ENCODE results near the gene DUOX1. TPM values are rescaled to one million over a fixed set of nuclear protein-coding genes. Genes with fewer than 3 reads are reported as not detected.

The DUOX1 gene
- total RNA-seq, 2 experiments from 2014 or later: not detected

DNA sequence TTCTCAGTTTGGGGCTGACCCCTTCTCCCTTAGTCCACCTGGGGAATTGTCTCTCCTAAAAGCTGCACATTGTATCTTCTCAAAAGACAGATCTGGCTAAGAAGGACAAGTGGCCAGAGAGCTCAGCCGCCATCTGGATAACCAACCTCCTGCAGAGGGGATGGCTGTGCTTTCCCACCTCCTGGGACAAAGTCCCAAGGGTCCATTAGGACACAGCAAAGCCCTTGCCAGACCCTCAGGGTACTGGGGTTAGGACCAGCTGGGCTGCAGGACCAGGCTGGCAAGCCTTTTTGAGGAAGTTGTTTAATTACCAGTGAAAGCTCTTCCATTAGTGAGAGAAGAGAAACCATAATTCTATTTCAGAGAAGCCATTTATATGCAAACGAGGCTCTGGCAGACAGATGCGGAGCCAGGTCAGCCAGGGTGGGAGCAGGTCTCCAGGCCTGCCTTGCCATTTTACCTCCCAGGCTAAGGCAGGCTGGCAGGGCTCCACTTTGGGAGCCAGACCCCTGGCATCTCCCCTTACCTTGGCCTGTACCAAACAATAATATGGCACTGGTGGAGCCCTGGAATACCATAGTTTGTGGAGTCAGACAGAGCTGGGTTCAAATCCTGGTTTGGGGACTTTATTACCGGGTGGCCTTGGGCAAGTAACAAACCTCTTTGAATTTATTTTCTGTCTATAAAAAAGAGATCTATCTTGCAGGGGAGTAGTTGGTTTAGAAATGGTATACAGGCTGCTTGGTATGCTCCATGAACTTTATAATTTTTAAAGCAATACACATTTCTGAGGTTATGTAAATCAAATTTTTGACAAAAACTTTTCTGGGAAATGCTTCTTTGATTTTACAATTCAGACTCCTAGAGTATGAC lies 40.0 kb downstream of the DUOX1 start:
- POLR2A ChIA-PET: interaction anchor here (0.6 to 3.7 kb wide), 3 partner anchors 11 to 24 kb away, joined by 3 to 33 read pairs (median 3); partner anchors contain the start of gene SHF
- no peaks in the 10 kb centered on the region for H3K27me3 Mint-ChIP-seq

DNA sequence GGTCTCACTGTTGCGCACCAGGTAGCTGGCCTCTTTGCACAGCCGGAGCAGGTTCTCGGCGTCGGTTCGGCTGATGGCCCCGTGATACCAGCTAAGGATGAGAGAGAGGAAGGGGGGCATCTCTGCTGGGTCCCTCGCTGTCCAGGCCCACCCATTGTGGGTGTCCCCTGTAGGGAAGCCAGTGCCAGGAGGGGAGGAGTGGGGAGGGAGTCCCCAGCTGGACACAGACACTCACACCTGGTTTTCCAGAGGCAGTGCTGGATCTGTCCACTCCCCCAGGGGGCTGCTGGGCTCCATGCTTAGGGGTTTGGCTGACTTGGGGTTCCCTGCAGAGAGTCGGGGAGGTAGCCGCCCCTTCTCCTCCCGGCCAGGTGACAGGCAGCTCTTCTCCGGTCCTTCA lies 42.1 kb downstream of the DUOX1 start:
- H3K36me3 Mint-ChIP-seq (ENCODE audit: low read depth): peaks cover 4% of the 10 kb centered on the region
- TF ChIP-seq, protein P1, sequence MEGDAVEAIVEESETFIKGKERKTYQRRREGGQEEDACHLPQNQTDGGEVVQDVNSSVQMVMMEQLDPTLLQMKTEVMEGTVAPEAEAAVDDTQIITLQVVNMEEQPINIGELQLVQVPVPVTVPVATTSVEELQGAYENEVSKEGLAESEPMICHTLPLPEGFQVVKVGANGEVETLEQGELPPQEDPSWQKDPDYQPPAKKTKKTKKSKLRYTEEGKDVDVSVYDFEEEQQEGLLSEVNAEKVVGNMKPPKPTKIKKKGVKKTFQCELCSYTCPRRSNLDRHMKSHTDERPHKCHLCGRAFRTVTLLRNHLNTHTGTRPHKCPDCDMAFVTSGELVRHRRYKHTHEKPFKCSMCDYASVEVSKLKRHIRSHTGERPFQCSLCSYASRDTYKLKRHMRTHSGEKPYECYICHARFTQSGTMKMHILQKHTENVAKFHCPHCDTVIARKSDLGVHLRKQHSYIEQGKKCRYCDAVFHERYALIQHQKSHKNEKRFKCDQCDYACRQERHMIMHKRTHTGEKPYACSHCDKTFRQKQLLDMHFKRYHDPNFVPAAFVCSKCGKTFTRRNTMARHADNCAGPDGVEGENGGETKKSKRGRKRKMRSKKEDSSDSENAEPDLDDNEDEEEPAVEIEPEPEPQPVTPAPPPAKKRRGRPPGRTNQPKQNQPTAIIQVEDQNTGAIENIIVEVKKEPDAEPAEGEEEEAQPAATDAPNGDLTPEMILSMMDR (IDR thresholded peaks at IDR 0.05): no peak
- peaks cover 1% of the 10 kb centered on the region for H3K4me1 Mint-ChIP-seq (ENCODE audit: low read depth)
- no peak overlapping the region for H3K27ac Mint-ChIP-seq
- H3K4me3 Mint-ChIP-seq: no peak overlapping the region
- POLR2A ChIA-PET: interaction anchor here (1.3 kb wide), 2 partner anchors 8 to 29 kb away, joined by 3 to 4 read pairs; no protein-coding TSS in a partner anchor
- H3K27me3 Mint-ChIP-seq: no peaks in the 10 kb centered on the region
- intact Hi-C loops (cut with micrococcal nuclease): no loop called here
- CTCF ChIA-PET: interaction anchor here (1.0 to 1.6 kb wide), 6 partner anchors 9 to 54 kb away, joined by 3 to 6 read pairs (median 4); no protein-coding TSS in a partner anchor
- DNase-seq: no peak
- H3K9me3 Mint-ChIP-seq: no peaks in the 10 kb centered on the region
- ATAC-seq: no peak

More for the DNA sequence above, 40.0 kb downstream of the DUOX1 start:
- Mint-ChIP-seq H3K9me3 (no peaks in the 10 kb centered on the region), H3K36me3 (ENCODE audit: low read depth) (peaks cover 4% of the 10 kb centered on the region), H3K4me3 (no peak overlapping the region), H3K27ac (no peak overlapping the region), H3K4me1 (ENCODE audit: low read depth) (peaks cover 14% of the 10 kb centered on the region)
- ATAC-seq (no peak), DNase-seq (no peak)
- TF ChIP-seq, protein P1 (IDR thresholded peaks at IDR 0.05): no peak
- intact Hi-C loops (cut with micrococcal nuclease): no loop called here
- CTCF ChIA-PET: interaction anchor here (1.1 to 8.4 kb wide), 3 partner anchors 11 to 52 kb away, joined by 4 to 131 read pairs (median 6); no protein-coding TSS in a partner anchor

DNA sequence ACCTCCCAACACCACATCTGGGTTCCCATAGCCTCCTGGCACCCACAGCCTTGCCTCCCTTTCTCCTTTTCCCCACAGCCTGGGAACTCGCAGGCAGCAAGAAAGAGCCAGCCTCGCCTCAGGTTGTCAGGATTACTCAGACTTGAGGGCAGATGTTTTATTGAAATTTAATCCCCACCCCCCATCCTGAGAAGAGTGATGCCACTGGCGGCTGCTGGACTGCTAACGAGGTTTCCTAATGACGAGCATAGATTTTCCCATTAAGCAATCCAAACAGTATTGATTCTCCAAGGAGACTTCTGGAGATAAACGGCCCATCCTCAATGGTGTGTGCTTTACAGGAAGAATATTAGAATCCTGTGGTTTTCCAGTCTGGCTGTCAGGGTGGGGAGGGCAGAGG lies 44.3 kb downstream of the DUOX1 start:
- DNase-seq (no peak), ATAC-seq (no peak)
- Mint-ChIP-seq H3K27ac (no peak overlapping the region), H3K36me3 (ENCODE audit: low read depth) (peaks cover 4% of the 10 kb centered on the region), H3K27me3 (no peaks in the 10 kb centered on the region), H3K4me3 (no peak overlapping the region), H3K4me1 (ENCODE audit: low read depth) (no peaks in the 10 kb centered on the region), H3K9me3 (no peaks in the 10 kb centered on the region)
- TF ChIP-seq, protein P1 (IDR thresholded peaks at IDR 0.05): no peak
- ChIA-PET POLR2A (interaction anchor here (1.0 kb wide), 1 partner anchor 13 kb away, joined by 3 read pairs; no protein-coding TSS in a partner anchor), CTCF (interaction anchor here (13.1 kb wide), 1 partner anchor 8 kb away, joined by 131 read pairs; no protein-coding TSS in a partner anchor)
- intact Hi-C loops (cut with micrococcal nuclease): no loop called here

- POLR2A ChIA-PET: no interaction called here
- H3K27ac Mint-ChIP-seq: no peak overlapping the region
- peaks cover 4% of the 10 kb centered on the region for H3K36me3 Mint-ChIP-seq (ENCODE audit: low read depth)
- CTCF ChIA-PET: interaction anchor here (13.1 kb wide), 1 partner anchor 8 kb away, joined by 131 read pairs; no protein-coding TSS in a partner anchor
- intact Hi-C loops (cut with micrococcal nuclease): no loop called here
- no peaks in the 10 kb centered on the region for H3K9me3 Mint-ChIP-seq
- H3K4me3 Mint-ChIP-seq: no peak overlapping the region
- no peaks in the 10 kb centered on the region for H3K4me1 Mint-ChIP-seq (ENCODE audit: low read depth)
- no peak for ATAC-seq
- H3K27me3 Mint-ChIP-seq: no peaks in the 10 kb centered on the region
- TF ChIP-seq, protein P1 (IDR thresholded peaks at IDR 0.05): no peak
- no peak for DNase-seq
Measured at GRCh38 chr15:45174577-45174976, 44.8 kb downstream of the DUOX1 start.

DNA sequence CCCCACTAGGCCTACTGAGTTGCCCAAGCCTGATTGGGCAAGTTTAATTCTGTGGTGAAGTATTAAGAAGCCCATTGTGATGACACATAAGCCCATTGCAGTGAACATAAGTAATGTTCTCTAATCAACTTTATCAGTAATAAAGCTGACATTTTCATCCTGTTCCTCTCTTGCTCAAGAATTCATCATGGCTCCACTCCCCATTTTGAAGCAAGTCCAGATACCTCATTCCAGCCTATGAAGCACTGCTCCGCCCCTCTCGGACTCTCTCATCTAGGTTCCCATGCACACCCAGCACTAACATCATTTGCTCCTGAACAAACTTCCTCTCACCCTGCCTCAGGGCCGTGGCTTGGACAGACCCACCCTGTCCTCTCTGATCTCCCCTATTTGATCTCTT lies 47.5 kb downstream of the DUOX1 start:
- Mint-ChIP-seq H3K4me1 (ENCODE audit: low read depth) (peaks cover 13% of the 10 kb centered on the region), H3K27ac (no peak overlapping the region), H3K36me3 (ENCODE audit: low read depth) (peaks cover 6% of the 10 kb centered on the region), H3K4me3 (no peak overlapping the region), H3K27me3 (no peaks in the 10 kb centered on the region), H3K9me3 (no peaks in the 10 kb centered on the region)
- DNase-seq (no peak), ATAC-seq (no peak)
- intact Hi-C loops (cut with micrococcal nuclease): no loop called here
- ChIA-PET CTCF (interaction anchor here (2.0 to 13.1 kb wide), 2 partner anchors 11 to 28 kb away, joined by 11 to 131 read pairs; no protein-coding TSS in a partner anchor), POLR2A (interaction anchor here (1.1 to 2.5 kb wide), 2 partner anchors 10 to 11 kb away, joined by 3 to 7 read pairs; partner anchors contain the start of gene SHF)
- TF ChIP-seq, protein P1 (IDR thresholded peaks at IDR 0.05): no peak
